Measurements from ENCODE around the gene RLN3.

Gene RLN3

DNA sequence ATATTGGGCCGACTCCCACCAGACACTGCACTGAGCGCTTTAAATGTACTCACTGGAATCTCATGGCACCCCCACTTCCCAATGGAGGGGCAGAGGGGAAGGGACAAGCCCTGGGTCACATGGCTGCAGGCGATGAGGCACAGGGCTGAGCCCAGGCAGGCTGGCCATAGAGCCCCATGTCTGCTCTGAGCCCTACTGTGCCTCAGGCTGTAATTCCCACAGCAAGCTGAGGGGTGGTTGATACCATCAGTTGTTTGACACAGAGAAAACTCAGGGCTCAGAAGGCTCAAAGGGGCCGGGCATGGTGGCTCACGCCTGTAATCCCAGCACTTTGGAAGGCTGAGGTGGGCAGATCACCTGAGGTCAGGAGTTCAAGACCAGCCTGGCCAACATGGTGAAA, 46.9 kb upstream of the RLN3 start:
- TF ChIP-seq FOXK2 (IDR thresholded peaks at IDR 0.05) (no peak), HDGF (IDR thresholded peaks at IDR 0.05; ENCODE audit: borderline replicate concordance) (no peak), ELF4 (IDR thresholded peaks at IDR 0.05) (no peak), PKNOX1 (IDR thresholded peaks at IDR 0.05) (no peak), LEF1 (IDR thresholded peaks at IDR 0.05; ENCODE audit: borderline replicate concordance) (no peak), L3MBTL2 (conservative IDR thresholded peaks at IDR 0.05) (no peak), ZNF384 (IDR thresholded peaks at IDR 0.05) (no peak), CTBP1 (IDR thresholded peaks at IDR 0.05; ENCODE audit: borderline replicate concordance) (no peak), TARDBP (IDR thresholded peaks at IDR 0.05) (no peak), SP1 (IDR thresholded peaks at IDR 0.05) (no peak), ARNT (IDR thresholded peaks at IDR 0.05) (no peak), FOXA1 (IDR thresholded peaks at IDR 0.05) (no peak), BHLHE40 (IDR thresholded peaks at IDR 0.05; ENCODE audit: borderline replicate concordance) (no peak), NFRKB (IDR thresholded peaks at IDR 0.05) (no peak), SUZ12 (IDR thresholded peaks at IDR 0.05) (no peak), FOXM1 (IDR thresholded peaks at IDR 0.05; ENCODE audit: borderline replicate concordance) (no peak)
- ChIA-PET CTCF (no interaction called here), POLR2A (interaction anchor here (1.2 kb wide), 1 partner anchor 25 kb away, joined by 3 read pairs; the partner anchor contains the start of gene RFX1)
- DNase-seq (ENCODE audit: extremely low spot score): no peak

DNA sequence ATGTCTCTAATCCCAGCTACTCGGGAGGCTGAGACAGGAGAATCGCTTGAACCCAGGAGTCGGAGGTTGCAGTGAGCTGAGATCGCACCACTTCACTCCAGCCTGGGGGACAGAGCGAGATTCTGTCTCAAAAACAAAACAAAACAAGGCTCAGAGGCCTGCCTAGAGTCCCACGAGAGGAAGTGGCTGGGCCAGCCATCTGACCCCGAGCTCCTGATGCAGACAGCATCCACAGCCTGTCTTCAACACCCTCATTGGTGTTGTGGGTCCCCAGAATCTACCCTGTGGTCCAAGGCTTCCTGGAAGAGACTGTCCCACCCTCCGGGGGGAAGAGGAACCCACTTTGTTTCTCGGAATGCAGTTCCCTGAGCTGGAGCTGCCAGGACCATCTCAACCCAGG, 46.5 kb upstream of the RLN3 start:
- TF ChIP-seq ELF4 (IDR thresholded peaks at IDR 0.05) (no peak), SP1 (IDR thresholded peaks at IDR 0.05) (no peak), FOXA1 (IDR thresholded peaks at IDR 0.05) (no peak), SUZ12 (IDR thresholded peaks at IDR 0.05) (no peak), CTBP1 (IDR thresholded peaks at IDR 0.05; ENCODE audit: borderline replicate concordance) (no peak), L3MBTL2 (conservative IDR thresholded peaks at IDR 0.05) (no peak), PKNOX1 (IDR thresholded peaks at IDR 0.05) (no peak), FOXM1 (IDR thresholded peaks at IDR 0.05; ENCODE audit: borderline replicate concordance) (no peak), HDGF (IDR thresholded peaks at IDR 0.05; ENCODE audit: borderline replicate concordance) (no peak), TARDBP (IDR thresholded peaks at IDR 0.05) (no peak), LEF1 (IDR thresholded peaks at IDR 0.05; ENCODE audit: borderline replicate concordance) (no peak)
- POLR2A ChIA-PET: interaction anchor here (1.2 kb wide), 1 partner anchor 24 kb away, joined by 3 read pairs; the partner anchor contains the start of gene RFX1
- DNase-seq (ENCODE audit: extremely low spot score): no peak
- CTCF ChIA-PET: interaction anchor here (1.0 kb wide), 1 partner anchor 50 kb away, joined by 3 read pairs; the partner anchor contains the start of gene IL27RA

DNA sequence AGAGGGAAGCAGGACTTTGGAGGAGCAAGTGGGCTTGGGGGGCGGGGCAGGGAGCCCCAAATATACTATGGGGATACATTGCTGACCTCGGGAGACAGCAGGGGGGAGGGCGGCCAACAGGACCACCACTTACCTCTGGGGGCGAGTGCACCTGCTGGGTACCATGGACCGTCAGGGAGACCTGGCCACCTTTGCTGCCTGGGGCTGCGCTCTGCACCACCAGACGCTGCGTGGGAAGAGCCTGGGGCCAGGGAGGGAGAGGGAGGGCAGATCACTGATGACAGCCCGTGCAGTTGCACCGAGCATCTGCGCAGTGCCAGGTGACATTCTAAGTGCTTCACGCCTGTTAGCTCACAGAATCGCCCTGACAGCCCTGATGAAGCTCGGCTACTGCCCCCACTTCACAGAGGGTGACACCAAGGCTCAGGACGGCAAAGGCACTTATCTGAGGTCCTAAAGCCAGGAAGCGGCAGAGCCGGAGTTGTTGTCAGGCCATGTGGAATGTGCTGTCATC, 45.9 kb upstream of the RLN3 start:
- ChIA-PET POLR2A (interaction anchor here (1.2 kb wide), 1 partner anchor 24 kb away, joined by 3 read pairs; the partner anchor contains the start of gene RFX1), CTCF (interaction anchor here (1.0 kb wide), 1 partner anchor 50 kb away, joined by 3 read pairs; the partner anchor contains the start of gene IL27RA)
- TF ChIP-seq NFRKB (IDR thresholded peaks at IDR 0.05): no peak
- TF ChIP-seq CTBP1 (IDR thresholded peaks at IDR 0.05; ENCODE audit: borderline replicate concordance): no peak
- no peak for TF ChIP-seq ZNF384 (IDR thresholded peaks at IDR 0.05)
- no peak for TF ChIP-seq SUZ12 (IDR thresholded peaks at IDR 0.05)
- no peak for TF ChIP-seq ARNT (IDR thresholded peaks at IDR 0.05)
- TF ChIP-seq TARDBP (IDR thresholded peaks at IDR 0.05): no peak
- TF ChIP-seq HDGF (IDR thresholded peaks at IDR 0.05; ENCODE audit: borderline replicate concordance): no peak
- TF ChIP-seq LEF1 (IDR thresholded peaks at IDR 0.05; ENCODE audit: borderline replicate concordance): no peak
- TF ChIP-seq SP1 (IDR thresholded peaks at IDR 0.05): no peak
- TF ChIP-seq FOXK2 (IDR thresholded peaks at IDR 0.05): no peak
- no peak for TF ChIP-seq PKNOX1 (IDR thresholded peaks at IDR 0.05)
- no peak for TF ChIP-seq L3MBTL2 (conservative IDR thresholded peaks at IDR 0.05)
- no peak for TF ChIP-seq ELF4 (IDR thresholded peaks at IDR 0.05)
- no peak for TF ChIP-seq FOXM1 (IDR thresholded peaks at IDR 0.05; ENCODE audit: borderline replicate concordance)
- TF ChIP-seq FOXA1 (IDR thresholded peaks at IDR 0.05): no peak
- TF ChIP-seq BHLHE40 (IDR thresholded peaks at IDR 0.05; ENCODE audit: borderline replicate concordance): no peak
- no peak for DNase-seq (ENCODE audit: extremely low spot score)

DNA sequence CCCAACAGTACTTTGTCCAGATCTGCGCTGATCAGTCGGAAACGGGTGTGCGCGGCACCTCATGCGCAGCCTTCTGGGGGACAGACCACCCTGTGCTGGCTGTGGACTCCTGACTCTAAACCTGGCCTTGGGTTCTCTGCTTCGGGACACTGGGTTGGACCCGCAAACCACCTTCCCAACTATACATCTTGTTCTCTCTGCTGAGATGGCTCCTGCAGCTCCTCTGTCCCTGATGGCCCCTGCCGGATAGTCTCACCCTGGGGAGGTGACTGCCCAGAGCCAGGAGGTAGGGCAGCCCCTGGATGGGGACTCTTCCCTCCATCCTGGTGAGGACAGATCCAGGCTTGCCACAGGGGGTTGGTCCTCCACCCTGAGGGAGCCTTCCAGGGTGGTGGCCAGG, 45.2 kb upstream of the RLN3 start:
- POLR2A ChIA-PET: interaction anchor here (0.6 kb wide), 1 partner anchor 94 kb away, joined by 3 read pairs; no protein-coding TSS in a partner anchor
- CTCF ChIA-PET: no interaction called here
- no peak for DNase-seq (ENCODE audit: extremely low spot score)
- TF ChIP-seq HDGF (IDR thresholded peaks at IDR 0.05; ENCODE audit: borderline replicate concordance) (no peak), SUZ12 (IDR thresholded peaks at IDR 0.05) (no peak), L3MBTL2 (conservative IDR thresholded peaks at IDR 0.05) (no peak), ZNF384 (IDR thresholded peaks at IDR 0.05) (no peak), FOXA1 (IDR thresholded peaks at IDR 0.05) (no peak), SP1 (IDR thresholded peaks at IDR 0.05) (no peak), ARNT (IDR thresholded peaks at IDR 0.05) (no peak), TARDBP (IDR thresholded peaks at IDR 0.05) (no peak), FOXM1 (IDR thresholded peaks at IDR 0.05; ENCODE audit: borderline replicate concordance) (no peak), LEF1 (IDR thresholded peaks at IDR 0.05; ENCODE audit: borderline replicate concordance) (no peak)

DNA sequence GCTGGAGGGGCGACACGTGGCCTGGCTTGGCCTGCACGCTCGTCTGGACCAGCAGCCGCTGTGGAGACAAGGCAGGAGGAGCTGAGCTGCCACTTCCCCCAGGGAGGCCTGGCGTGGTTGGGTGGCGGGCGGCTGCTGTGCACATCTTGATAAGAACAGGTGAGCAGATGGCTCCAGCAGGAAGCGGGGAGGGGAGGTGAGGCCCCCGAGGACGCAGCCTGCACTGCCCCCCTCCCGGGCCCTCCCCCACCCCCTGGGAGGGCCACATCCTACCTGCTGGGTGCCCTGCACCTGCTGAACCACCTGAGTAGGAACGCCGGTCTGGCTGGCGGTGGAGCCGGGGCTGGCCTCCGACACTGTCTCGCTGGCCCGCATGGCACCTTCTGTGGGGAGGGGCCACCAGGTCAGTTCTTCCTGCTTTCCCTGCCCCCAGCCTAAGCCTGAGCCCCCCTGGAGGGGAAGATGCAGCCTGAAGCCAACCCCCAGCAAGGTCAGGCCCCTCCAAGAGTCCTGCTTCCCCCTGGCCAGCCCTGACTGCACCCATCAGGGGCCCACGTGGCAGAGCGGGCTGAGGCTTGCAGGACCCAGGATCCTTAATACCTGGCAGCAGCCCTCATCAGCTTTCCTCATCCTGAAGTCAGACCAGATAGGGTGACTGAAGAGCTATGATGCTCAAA, 44.6 kb upstream of the RLN3 start:
- CTCF ChIA-PET: no interaction called here
- TF ChIP-seq FOXA1 (IDR thresholded peaks at IDR 0.05) (no peak), NFRKB (IDR thresholded peaks at IDR 0.05) (no peak), PKNOX1 (IDR thresholded peaks at IDR 0.05) (no peak), ZNF384 (IDR thresholded peaks at IDR 0.05) (no peak), FOXK2 (IDR thresholded peaks at IDR 0.05) (no peak), CTBP1 (IDR thresholded peaks at IDR 0.05; ENCODE audit: borderline replicate concordance) (no peak)
- DNase-seq (ENCODE audit: extremely low spot score): no peak
- POLR2A ChIA-PET: interaction anchor here (0.6 kb wide), 1 partner anchor 93 kb away, joined by 3 read pairs; no protein-coding TSS in a partner anchor

Data from HEK293T (cell line).